HepG2 (cell line): ENCODE data around the gene SLC19A1. TPM values are rescaled to one million over a fixed set of nuclear protein-coding genes. Genes with fewer than 3 reads are reported as not detected.

Experiments used
- AFF4 ChIP-seq: sonication (generic); formaldehyde crosslinking; IDR thresholded peaks from 2 replicates; pipeline ENCODE4 v1.4.0; 2020; ENCODE audit warnings: missing genetic modification reagents
- BCLAF1 ChIP-seq: fragments of 450-650 bp; IDR thresholded peaks from 2 replicates; pipeline ENCODE4 v1.6.1; 2017; ENCODE audit warnings: mild to moderate bottlenecking
- CEBPG ChIP-seq: IDR thresholded peaks from 2 replicates; pipeline ENCODE4 v1.6.1; 2016
- HOXA3 ChIP-seq: sonication (generic); formaldehyde crosslinking; IDR thresholded peaks from 2 replicates; pipeline ENCODE4 v1.5.0; 2020; ENCODE audit warnings: missing genetic modification reagents
- MED13 ChIP-seq: sonication (generic); formaldehyde crosslinking; IDR thresholded peaks from 2 replicates; pipeline ENCODE4 v1.5.0; 2020; ENCODE audit warnings: missing genetic modification reagents
- SSRP1 ChIP-seq: IDR thresholded peaks from 2 replicates; pipeline ENCODE4 v1.6.1; 2016; ENCODE audit warnings: control low read depth
- TAF15 ChIP-seq: fragments of 200-400 bp; formaldehyde crosslinking; IDR thresholded peaks from one replicate; pipeline ENCODE4 v1.6.1; 2018; ENCODE audit warnings: mild to moderate bottlenecking, low read depth, low read length; ENCODE audit not compliant: poor library complexity, severe bottlenecking
- ZHX2 ChIP-seq, 2 experiments: sonication (generic) in 1 of 2; formaldehyde crosslinking in 1 of 2; IDR thresholded peaks; 2 replicates each; pipeline versions ENCODE4 v1.6.1 to v1.9.0; 2014 to 2022; ENCODE audit warnings: antibody characterized with exemption in 1 of 2, borderline replicate concordance in 1 of 2, inconsistent platforms in 1 of 2, low read depth in 1 of 2, missing genetic modification reagents in 1 of 2
- ZNF331 ChIP-seq: sonication (generic); formaldehyde crosslinking; IDR thresholded peaks from 2 replicates; pipeline ENCODE4 v1.4.0; 2020; ENCODE audit warnings: missing genetic modification reagents
- ZNF589 ChIP-seq: sonication (generic); formaldehyde crosslinking; conservative IDR thresholded peaks from 2 replicates; pipeline ENCODE4 v1.8.0; 2022; ENCODE audit warnings: mild to moderate bottlenecking, moderate library complexity, missing genetic modification reagents
- ZNF644 ChIP-seq: IDR thresholded peaks from 2 replicates; pipeline ENCODE4 v1.6.1; 2016; ENCODE audit warnings: low read depth
- ZNF740 ChIP-seq: sonication (generic); formaldehyde crosslinking; IDR thresholded peaks from 2 replicates; pipeline ENCODE4 v1.4.0; 2020; ENCODE audit warnings: missing genetic modification reagents
- ZNF788 ChIP-seq: sonication (generic); formaldehyde crosslinking; IDR thresholded peaks from 2 replicates; pipeline ENCODE4 v1.5.0; 2020; ENCODE audit warnings: mild to moderate bottlenecking, missing genetic modification reagents, borderline replicate concordance
- ZSCAN9 ChIP-seq: IDR thresholded peaks from 2 replicates; pipeline ENCODE4 v1.6.1; 2016; ENCODE audit warnings: borderline replicate concordance
- polyA plus RNA-seq, 8 experiments: library from polyadenylated mRNA; depleted of rRNA in 3 of 8; stranded (reverse) in 7 of 8; unstranded in 1 of 8; fragments of >200 nt; fragmentation: Illumina TruSeq in 4 of 8; extraction: Trizol in 4 of 8; gene quantifications; 2 replicates each; pipeline versions ENCODE4 v1.2.1 to v1.2.3, GENCODE V29; 2011 to 2016; ENCODE audit warnings: low read depth in 4 of 8, missing spikeins in 1 of 8, mixed read lengths in 1 of 8; ENCODE audit not compliant: insufficient read depth in 1 of 8
- total RNA-seq, 5 experiments: library from RNA; depleted of rRNA; stranded (reverse); fragments of >200 nt; fragmentation: Illumina TruSeq; extraction: Trizol; gene quantifications; 2 replicates each; pipeline ENCODE4 v1.2.3, GENCODE V29; 2016; ENCODE audit warnings: low read depth in 1 of 5

SLC19A1 gene
- total and polyA plus RNA-seq, 2 of the 13 experiments (the other 11 are each of a cell fraction or from before 2014, with no cell fraction given): 21.8 to 23.0 TPM

- TF ChIP-seq BCLAF1 (no peak), ZHX2 (IDR thresholded peaks at IDR 0.05; ENCODE audit: low read depth) (peak; percentile 27; the same call in 1 of the 2 replicates), ZHX2 (CRISPR knock-in tag; IDR thresholded peaks at IDR 0.05; ENCODE audit: borderline replicate concordance) (no peak), ZSCAN9 (CRISPR knock-in tag) (no peak), CEBPG (no peak), ZNF331 (CRISPR knock-in tag) (0 out of 2 replicates have a peak, but pooled peaks have one; percentile 19), ZNF589 (CRISPR knock-in tag) (no peak), ZNF644 (CRISPR knock-in tag) (no peak), SSRP1 (CRISPR knock-in tag) (no peak), HOXA3 (CRISPR knock-in tag) (peak; percentile 75), ZNF788 (CRISPR knock-in tag) (peak; percentile 52; the same call in 1 of the 2 replicates), ZNF740 (CRISPR knock-in tag) (no peak), MED13 (CRISPR knock-in tag) (no peak), AFF4 (CRISPR knock-in tag) (no peak), TAF15 (no peak)
Measured at GRCh38 chr21:45541221-45542039, 810 bp downstream of the SLC19A1 start (continued).
